ENCODE data around the gene PRSS53.
"Not testable (repeated sequence)": the region's sequence is repeated elsewhere in the genome, so short reads cannot be mapped to it uniquely, and the experiment has no call there.

PRSS53 gene

GRCh38 chr16:31117384-31118222 lies 28.9 kb upstream of the PRSS53 start, which contains the start of gene KAT8:
KAT8 (plus strand) TSS chr16:31117664; CDS start chr16:31117682, 18 bp downstream.
- DNase-seq (ENCODE audit: low read depth in 2 of 2): peak; percentile 94 to 96

- DNase-seq (ENCODE audit: low read depth in 2 of 2): no peak
These were observed 25.7 kb upstream of the PRSS53 start for GRCh38 chr16:31114468-31114867.

- no peak for DNase-seq (ENCODE audit: low read depth in 2 of 2)
These were observed 24.7 kb upstream of the PRSS53 start for GRCh38 chr16:31113121-31114120.

GRCh38 chr16:31112711-31113110 lies 24.0 kb upstream of the PRSS53 start:
- DNase-seq (ENCODE audit: low read depth in 2 of 2): no peak

GRCh38 chr16:31111881-31112466 lies 23.2 kb upstream of the PRSS53 start:
- no peak for DNase-seq (ENCODE audit: low read depth in 2 of 2)

GRCh38 chr16:31110106-31111034 lies 21.6 kb upstream of the PRSS53 start:
- no peak for DNase-seq (ENCODE audit: low read depth in 2 of 2)

- DNase-seq (ENCODE audit: low read depth in 2 of 2): no peak
These were observed 20.9 kb upstream of the PRSS53 start for GRCh38 chr16:31109622-31110021.

GRCh38 chr16:31108794-31109558 lies 20.2 kb upstream of the PRSS53 start:
- no peak for DNase-seq (ENCODE audit: low read depth in 2 of 2)

GRCh38 chr16:31108035-31108793 lies 19.5 kb upstream of the PRSS53 start, which contains the start of gene BCKDK:
BCKDK (plus strand) TSS chr16:31108386; CDS start chr16:31109224, 838 bp downstream.
- DNase-seq (ENCODE audit: low read depth in 2 of 2): peak; percentile 54 to 69

- no peak for DNase-seq (ENCODE audit: low read depth in 2 of 2)
These were observed 18.7 kb upstream of the PRSS53 start for GRCh38 chr16:31107465-31107867.

- DNase-seq (ENCODE audit: low read depth in 2 of 2): no peak
These were observed 18.0 kb upstream of the PRSS53 start for GRCh38 chr16:31106509-31107464.

GRCh38 chr16:31105677-31106213 lies 17.0 kb upstream of the PRSS53 start:
- peak; percentile 71 to 80 for DNase-seq (ENCODE audit: low read depth in 2 of 2)

GRCh38 chr16:31100876-31101641 lies 12.3 kb upstream of the PRSS53 start:
- DNase-seq (ENCODE audit: low read depth in 2 of 2): not testable (repeated sequence)

- DNase-seq (ENCODE audit: low read depth in 2 of 2): no peak
These were observed 11.3 kb upstream of the PRSS53 start for GRCh38 chr16:31099860-31100638.

GRCh38 chr16:31094424-31095120 lies 5.8 kb upstream of the PRSS53 start, which contains the start of gene VKORC1:
VKORC1 (minus strand) TSS chr16:31094797; CDS start chr16:31094729, 68 bp downstream.
- DNase-seq (ENCODE audit: low read depth in 2 of 2): peak; percentile 70 to 80

Measured in stimulated activated CD4-positive, alpha-beta T cell treated with anti-CD3 and anti-CD28 coated beads, Interleukin-1b, Interleukin-23, amount 100 ng/mL, for 4 hours (primary cell).